ENCODE data around the gene NUP153. TPM values are rescaled to one million over a fixed set of nuclear protein-coding genes. Genes with fewer than 3 reads are reported as not detected.
A peak's percentile ranks its signal among the peaks of the same experiment; 100 is the strongest.
"Not testable (repeated sequence)": the region's sequence is repeated elsewhere in the genome, so short reads cannot be mapped to it uniquely, and the experiment has no call there.

Gene NUP153
- 10 to 100 TPM; 28.4 to 32.8 (median 31.5) TPM for total RNA-seq

DNA sequence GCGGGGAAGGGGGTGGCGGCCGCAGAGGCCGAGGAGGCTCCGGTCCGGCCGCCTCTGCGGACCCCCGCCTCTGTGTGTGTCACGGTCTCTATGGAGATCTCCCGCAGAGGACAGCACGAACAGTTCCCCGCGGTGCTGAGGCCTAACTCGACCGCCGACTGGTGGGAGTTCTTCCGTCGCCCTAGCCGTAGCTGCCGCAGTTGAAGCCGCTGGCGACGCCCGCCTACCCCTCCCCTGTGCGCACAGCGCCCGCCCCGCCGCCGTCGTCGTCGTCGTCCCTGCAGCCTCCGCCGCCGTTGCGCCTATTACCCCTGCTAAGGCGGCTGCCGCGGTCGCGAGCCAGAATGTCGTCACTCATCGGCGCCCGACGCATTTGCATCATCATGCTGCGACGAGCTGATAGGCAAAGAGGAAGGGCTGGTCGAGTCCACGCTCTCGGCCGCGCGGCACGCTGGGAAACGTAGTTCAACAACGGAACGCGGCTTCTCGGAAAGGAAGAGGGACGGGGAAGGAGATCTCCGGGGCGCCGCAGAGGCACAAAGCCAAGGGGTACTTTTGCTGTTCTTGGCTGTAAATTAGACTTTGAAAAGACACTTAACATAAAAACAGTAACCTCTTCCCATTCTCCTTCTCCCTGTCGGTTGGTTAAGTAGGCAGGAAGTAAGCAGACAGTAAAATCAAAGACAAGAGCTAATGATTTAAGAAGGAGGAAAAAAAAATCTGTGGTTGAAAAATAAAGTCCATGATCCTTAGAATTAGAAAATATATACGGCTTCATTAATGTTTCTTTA, at the start of gene NUP153:
Gene NUP153, minus strand, starts transcription at position 346 of the 791 bp plus-strand sequence. CDS start 538 bp downstream, outside the sequence.
- Histone ChIP-seq H3K27me3 (no peaks in the 10 kb centered on the region), H3K27ac (replicated peaks in 1 of 4) (peak within 1 kb of the TSS; percentile 97 to 100 (median 99)), H3K4me1 (peaks cover 33 to 40% (median 34%) of the 10 kb centered on the region in 4 donors), H3K36me3 (no peaks in the 10 kb centered on the region), H3K4me3 (peak within 1 kb of the TSS; percentile 75 to 99 (median 90)), H3K9me3 (no peaks in the 10 kb centered on the region)
- intact Hi-C loops (cut with DNase I) = loop anchor here (10.0 kb wide), 2 partner anchors 102 to 448 kb away; partner anchors contain the start of genes FAM8A1, KDM1B and TPMT
- peak; percentile 100 for DNase-seq (ENCODE audit: extremely low spot score)
- 2% methylated on average over 29 of the region's 69 CpGs for WGBS
- TF ChIP-seq EP300 (IDR thresholded peaks at IDR 0.05) = no peak
- TF ChIP-seq POLR2AphosphoS5 (IDR thresholded peaks at IDR 0.05) = peak; percentile 99 to 100
- peak; percentile 74 for TF ChIP-seq POLR2A (IDR thresholded peaks at IDR 0.05; ENCODE audit: low read depth)
- TF ChIP-seq, protein P1, sequence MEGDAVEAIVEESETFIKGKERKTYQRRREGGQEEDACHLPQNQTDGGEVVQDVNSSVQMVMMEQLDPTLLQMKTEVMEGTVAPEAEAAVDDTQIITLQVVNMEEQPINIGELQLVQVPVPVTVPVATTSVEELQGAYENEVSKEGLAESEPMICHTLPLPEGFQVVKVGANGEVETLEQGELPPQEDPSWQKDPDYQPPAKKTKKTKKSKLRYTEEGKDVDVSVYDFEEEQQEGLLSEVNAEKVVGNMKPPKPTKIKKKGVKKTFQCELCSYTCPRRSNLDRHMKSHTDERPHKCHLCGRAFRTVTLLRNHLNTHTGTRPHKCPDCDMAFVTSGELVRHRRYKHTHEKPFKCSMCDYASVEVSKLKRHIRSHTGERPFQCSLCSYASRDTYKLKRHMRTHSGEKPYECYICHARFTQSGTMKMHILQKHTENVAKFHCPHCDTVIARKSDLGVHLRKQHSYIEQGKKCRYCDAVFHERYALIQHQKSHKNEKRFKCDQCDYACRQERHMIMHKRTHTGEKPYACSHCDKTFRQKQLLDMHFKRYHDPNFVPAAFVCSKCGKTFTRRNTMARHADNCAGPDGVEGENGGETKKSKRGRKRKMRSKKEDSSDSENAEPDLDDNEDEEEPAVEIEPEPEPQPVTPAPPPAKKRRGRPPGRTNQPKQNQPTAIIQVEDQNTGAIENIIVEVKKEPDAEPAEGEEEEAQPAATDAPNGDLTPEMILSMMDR (IDR thresholded peaks at IDR 0.05) = no peak

DNA sequence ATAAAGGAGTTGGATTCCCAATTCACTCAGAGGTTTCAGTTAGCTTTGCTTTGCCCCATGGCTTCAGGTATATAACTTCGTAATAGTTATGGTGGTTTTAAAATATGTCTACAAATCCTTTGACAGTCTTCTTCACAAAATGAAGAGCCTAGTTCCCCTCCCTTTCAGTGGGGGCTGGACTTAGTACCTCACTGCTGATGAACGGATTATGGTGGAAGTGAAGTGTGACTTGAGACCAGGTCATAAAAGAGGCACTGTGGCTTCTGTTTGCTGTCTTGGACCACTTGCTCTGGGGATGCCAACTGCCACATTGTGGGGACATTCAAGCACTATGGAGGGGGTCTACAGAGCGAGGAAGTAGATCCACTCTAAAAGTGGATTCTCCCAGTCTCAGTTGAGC, 47.5 kb upstream of the NUP153 start:
- no peak overlapping the region for H3K4me3 ChIP-seq
- H3K27me3 ChIP-seq = no peaks in the 10 kb centered on the region
- H3K4me1 ChIP-seq = peaks cover 0 to 5% (median 0%) of the 10 kb centered on the region in 4 donors
- no peak for DNase-seq (ENCODE audit: extremely low spot score)
- H3K36me3 ChIP-seq = peaks cover 0 to 7% (median 0%) of the 10 kb centered on the region in 4 donors
- no peak for TF ChIP-seq POLR2AphosphoS5 (IDR thresholded peaks at IDR 0.05)
- TF ChIP-seq EP300 (IDR thresholded peaks at IDR 0.05) = no peak
- TF ChIP-seq, protein P1 (IDR thresholded peaks at IDR 0.05) = no peak
- TF ChIP-seq POLR2A (IDR thresholded peaks at IDR 0.05; ENCODE audit: low read depth) = no peak
- intact Hi-C loops (cut with DNase I) = no loop called here
- no peaks in the 10 kb centered on the region for H3K9me3 ChIP-seq
- 79% methylated on average over 3 of the region's 3 CpGs for WGBS
- no peak overlapping the region for H3K27ac ChIP-seq (replicated peaks in 1 of 4)

GRCh38 chr6:17745324-17745723, 38.6 kb upstream of the NUP153 start:
- not testable (repeated sequence) for H3K4me3 ChIP-seq

GRCh38 chr6:17744757-17745308, 38.1 kb upstream of the NUP153 start:
- H3K36me3 ChIP-seq; H3K4me3 ChIP-seq; H3K9me3 ChIP-seq; DNase-seq (ENCODE audit: extremely low spot score); intact Hi-C loops (cut with DNase I); H3K4me1 ChIP-seq; H3K27me3 ChIP-seq; H3K27ac ChIP-seq (replicated peaks in 1 of 4): not testable (repeated sequence)
- WGBS = 89% methylated on average over 10 of the region's 13 CpGs

More at GRCh38 chr6:17745324-17745723, 38.6 kb upstream of the NUP153 start:
- H3K36me3 ChIP-seq; H3K4me1 ChIP-seq; DNase-seq (ENCODE audit: extremely low spot score); intact Hi-C loops (cut with DNase I); H3K9me3 ChIP-seq; H3K27me3 ChIP-seq; H3K27ac ChIP-seq (replicated peaks in 1 of 4): not testable (repeated sequence)
- 98% methylated on average over 8 of the region's 35 CpGs for WGBS

- intact Hi-C loops (cut with DNase I) = no loop called here
- WGBS = 70% methylated on average over 11 of the region's 11 CpGs
- no peaks in the 10 kb centered on the region for H3K9me3 ChIP-seq
- H3K36me3 ChIP-seq = no peaks in the 10 kb centered on the region
- H3K27me3 ChIP-seq = no peaks in the 10 kb centered on the region
- H3K4me3 ChIP-seq = no peak overlapping the region
- H3K27ac ChIP-seq (replicated peaks in 1 of 4) = no peak overlapping the region
- TF ChIP-seq POLR2A (IDR thresholded peaks at IDR 0.05; ENCODE audit: low read depth) (no peak), EP300 (IDR thresholded peaks at IDR 0.05) (no peak), POLR2AphosphoS5 (IDR thresholded peaks at IDR 0.05) (no peak)
- TF ChIP-seq, protein P1 (IDR thresholded peaks at IDR 0.05) = no peak
- H3K4me1 ChIP-seq = no peaks in the 10 kb centered on the region
- DNase-seq (ENCODE audit: extremely low spot score) = no peak
Observed at GRCh38 chr6:17744019-17744756, 37.5 kb upstream of the NUP153 start.

All from esophagus muscularis mucosa (tissue), 4 donors.